Measurements from ENCODE around the gene CPVL.

CPVL gene

GRCh38 chr7:29087840-29088170 lies 58.5 kb downstream of the CPVL start:
- in situ Hi-C loops (cut with MboI; ENCODE audit: low sequenced_read_pairs): no loop called here
- H3K4me1 ChIP-seq: no peaks in the 10 kb centered on the region; the same call in 1 of the 2 replicates
- no peak overlapping the region for H3K4me3 ChIP-seq
- H3K36me3 ChIP-seq (replicated peaks): 0 out of 2 replicates have a peak, but pooled peaks cover 4% of the 10 kb centered on the region
- DNase-seq (ENCODE audit: low spot score in 2 of 2): no peak
- no peaks in the 10 kb centered on the region for H3K9me3 ChIP-seq
- H3K27me3 ChIP-seq (ENCODE audit: low read depth): no peaks in the 10 kb centered on the region

- in situ Hi-C loops (cut with MboI; ENCODE audit: low sequenced_read_pairs): no loop called here
- Histone ChIP-seq H3K27me3 (ENCODE audit: low read depth) (no peaks in the 10 kb centered on the region), H3K4me3 (no peak overlapping the region), H3K4me1 (no peaks in the 10 kb centered on the region; the same call in 1 of the 2 replicates), H3K9me3 (no peaks in the 10 kb centered on the region), H3K36me3 (replicated peaks) (0 out of 2 replicates have a peak, but pooled peaks cover 4% of the 10 kb centered on the region)
- DNase-seq (ENCODE audit: low spot score in 2 of 2): no peak
Measured at GRCh38 chr7:29086545-29086944, 59.8 kb downstream of the CPVL start.

GRCh38 chr7:29084832-29085231 lies 61.5 kb downstream of the CPVL start:
- Histone ChIP-seq H3K36me3 (replicated peaks) (0 out of 2 replicates have a peak, but pooled peaks cover 4% of the 10 kb centered on the region), H3K27me3 (ENCODE audit: low read depth) (no peaks in the 10 kb centered on the region), H3K9me3 (no peaks in the 10 kb centered on the region), H3K4me1 (no peaks in the 10 kb centered on the region), H3K4me3 (no peak overlapping the region)
- in situ Hi-C loops (cut with MboI; ENCODE audit: low sequenced_read_pairs): no loop called here
- no peak for DNase-seq (ENCODE audit: low spot score in 2 of 2)

- Histone ChIP-seq H3K4me1 (no peaks in the 10 kb centered on the region), H3K9me3 (no peaks in the 10 kb centered on the region), H3K4me3 (no peak overlapping the region), H3K27me3 (ENCODE audit: low read depth) (no peaks in the 10 kb centered on the region), H3K36me3 (replicated peaks) (no peaks in the 10 kb centered on the region)
- in situ Hi-C loops (cut with MboI; ENCODE audit: low sequenced_read_pairs): no loop called here
- DNase-seq (ENCODE audit: low spot score in 2 of 2): no peak
Measured at GRCh38 chr7:29080803-29081202, 65.5 kb downstream of the CPVL start.

DNA sequence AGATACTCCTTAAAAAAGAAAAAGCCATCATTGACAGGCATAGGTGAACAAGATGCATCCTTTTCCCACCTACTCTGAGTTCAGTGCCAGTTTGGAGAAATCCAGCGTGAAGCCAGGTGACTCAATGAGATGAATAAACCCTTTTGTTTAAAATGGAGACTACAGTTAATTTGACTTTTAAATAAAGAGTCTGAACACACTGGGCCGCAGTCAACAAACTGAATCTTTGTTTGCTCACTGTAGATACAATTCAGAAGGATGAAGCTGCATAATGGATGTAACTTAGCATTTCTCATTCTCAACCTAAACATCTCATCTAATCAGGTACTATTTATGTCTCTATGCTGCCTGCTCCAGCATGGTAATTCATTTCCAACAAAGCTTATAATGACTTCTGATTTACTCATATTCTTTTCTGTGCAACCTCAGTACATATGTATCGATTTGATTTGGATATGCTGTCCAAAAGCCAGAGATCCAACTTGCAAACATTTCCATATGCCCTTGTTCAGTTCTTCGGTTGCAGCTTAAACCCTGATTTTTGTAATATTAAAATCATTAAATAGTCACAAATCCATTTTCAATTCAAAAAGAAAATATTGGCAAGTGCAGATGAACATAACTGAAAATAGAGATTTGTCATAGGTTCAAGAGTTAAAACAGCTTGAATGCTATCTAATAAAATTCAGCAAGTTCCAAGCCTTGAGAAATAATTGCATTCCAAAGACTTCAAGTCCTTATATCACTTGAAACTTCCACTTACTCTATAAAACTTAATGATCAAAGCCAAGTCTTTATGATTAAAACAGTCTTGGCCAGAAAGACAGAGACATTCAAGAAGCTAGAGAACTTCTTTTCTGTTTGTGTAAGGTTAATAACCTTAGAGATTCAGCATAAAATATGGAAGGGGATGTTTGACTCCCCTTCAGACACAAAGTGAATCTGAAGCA lies 67.8 kb downstream of the CPVL start:
- in situ Hi-C loops (cut with MboI; ENCODE audit: low sequenced_read_pairs): no loop called here
- H3K9me3 ChIP-seq: no peaks in the 10 kb centered on the region
- no peak overlapping the region for H3K4me3 ChIP-seq
- H3K27me3 ChIP-seq (ENCODE audit: low read depth): no peaks in the 10 kb centered on the region
- DNase-seq (ENCODE audit: low spot score in 2 of 2): no peak
- no peaks in the 10 kb centered on the region for H3K36me3 ChIP-seq (replicated peaks)
- no peaks in the 10 kb centered on the region for H3K4me1 ChIP-seq

GRCh38 chr7:29077854-29078253 lies 68.5 kb downstream of the CPVL start:
- no peak overlapping the region for H3K4me3 ChIP-seq
- no peaks in the 10 kb centered on the region for H3K9me3 ChIP-seq
- H3K27me3 ChIP-seq (ENCODE audit: low read depth): no peaks in the 10 kb centered on the region
- no peaks in the 10 kb centered on the region; the same call in 1 of the 2 replicates for H3K4me1 ChIP-seq
- no peak for DNase-seq (ENCODE audit: low spot score in 2 of 2)
- H3K36me3 ChIP-seq (replicated peaks): no peaks in the 10 kb centered on the region
- in situ Hi-C loops (cut with MboI; ENCODE audit: low sequenced_read_pairs): no loop called here

- Histone ChIP-seq H3K36me3 (replicated peaks) (no peaks in the 10 kb centered on the region; the same call in 1 of the 2 replicates), H3K9me3 (no peaks in the 10 kb centered on the region), H3K27me3 (ENCODE audit: low read depth) (no peaks in the 10 kb centered on the region), H3K4me3 (no peak overlapping the region), H3K4me1 (peaks cover 5% of the 10 kb centered on the region)
- DNase-seq (ENCODE audit: low spot score in 2 of 2): no peak
- in situ Hi-C loops (cut with MboI; ENCODE audit: low sequenced_read_pairs): no loop called here
Measured at GRCh38 chr7:29077176-29077575, 69.2 kb downstream of the CPVL start.

GRCh38 chr7:29076631-29077030 lies 69.7 kb downstream of the CPVL start:
- no peak overlapping the region for H3K4me3 ChIP-seq
- no peak for DNase-seq (ENCODE audit: low spot score in 2 of 2)
- in situ Hi-C loops (cut with MboI; ENCODE audit: low sequenced_read_pairs): no loop called here
- H3K4me1 ChIP-seq: peaks cover 10% of the 10 kb centered on the region
- no peaks in the 10 kb centered on the region for H3K9me3 ChIP-seq
- no peaks in the 10 kb centered on the region for H3K27me3 ChIP-seq (ENCODE audit: low read depth)
- H3K36me3 ChIP-seq (replicated peaks): no peaks in the 10 kb centered on the region; the same call in 1 of the 2 replicates

DNA sequence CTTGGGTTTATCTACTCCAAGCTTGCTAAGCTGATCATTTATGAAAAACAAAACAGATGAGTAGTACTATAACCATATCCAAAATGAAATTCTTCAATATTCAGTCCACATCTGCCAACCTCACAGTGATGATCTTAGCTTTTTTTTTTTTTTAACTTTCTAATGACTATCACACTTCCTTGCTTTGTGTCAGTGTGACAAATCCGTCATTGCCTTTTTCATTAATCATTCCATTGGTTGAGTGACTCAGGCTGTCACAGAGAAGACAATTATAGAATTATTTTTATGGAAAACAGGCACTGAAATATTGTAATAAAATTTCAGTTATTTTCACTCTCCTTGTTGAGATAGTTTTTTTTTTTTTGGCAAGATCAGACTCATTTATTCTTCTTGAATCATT lies 70.7 kb downstream of the CPVL start:
- H3K4me1 ChIP-seq: peaks cover 11% of the 10 kb centered on the region
- in situ Hi-C loops (cut with MboI; ENCODE audit: low sequenced_read_pairs): no loop called here
- H3K4me3 ChIP-seq: no peak overlapping the region
- H3K36me3 ChIP-seq (replicated peaks): no peaks in the 10 kb centered on the region; the same call in 1 of the 2 replicates
- DNase-seq (ENCODE audit: low spot score in 2 of 2): no peak
- H3K9me3 ChIP-seq: no peaks in the 10 kb centered on the region
- H3K27me3 ChIP-seq (ENCODE audit: low read depth): no peaks in the 10 kb centered on the region

- H3K27me3 ChIP-seq (ENCODE audit: low read depth): no peaks in the 10 kb centered on the region
- H3K36me3 ChIP-seq (replicated peaks): peaks cover 6% of the 10 kb centered on the region
- DNase-seq (ENCODE audit: low spot score in 2 of 2): no peak
- H3K4me1 ChIP-seq: peaks cover 11% of the 10 kb centered on the region
- in situ Hi-C loops (cut with MboI; ENCODE audit: low sequenced_read_pairs): no loop called here
- H3K4me3 ChIP-seq: no peak overlapping the region
- no peaks in the 10 kb centered on the region for H3K9me3 ChIP-seq
Measured at GRCh38 chr7:29071203-29071874, 75.0 kb downstream of the CPVL start.

GRCh38 chr7:29066641-29067040 lies 79.7 kb downstream of the CPVL start:
- no peaks in the 10 kb centered on the region for H3K27me3 ChIP-seq (ENCODE audit: low read depth)
- H3K4me1 ChIP-seq: peaks cover 8% of the 10 kb centered on the region
- no peaks in the 10 kb centered on the region for H3K9me3 ChIP-seq
- in situ Hi-C loops (cut with MboI; ENCODE audit: low sequenced_read_pairs): no loop called here
- H3K4me3 ChIP-seq: no peak overlapping the region
- peaks cover 6% of the 10 kb centered on the region for H3K36me3 ChIP-seq (replicated peaks)
- no peak for DNase-seq (ENCODE audit: low spot score in 2 of 2)

- Histone ChIP-seq H3K27me3 (ENCODE audit: low read depth) (no peaks in the 10 kb centered on the region), H3K4me1 (peaks cover 7% of the 10 kb centered on the region; the same call in 1 of the 2 replicates), H3K9me3 (no peaks in the 10 kb centered on the region), H3K36me3 (replicated peaks) (peaks cover 5% of the 10 kb centered on the region), H3K4me3 (no peak overlapping the region)
- in situ Hi-C loops (cut with MboI; ENCODE audit: low sequenced_read_pairs): no loop called here
- no peak for DNase-seq (ENCODE audit: low spot score in 2 of 2)
Measured at GRCh38 chr7:29065181-29065857, 81.0 kb downstream of the CPVL start.

GRCh38 chr7:29063872-29064271 lies 82.5 kb downstream of the CPVL start:
- H3K4me1 ChIP-seq: peaks cover 7% of the 10 kb centered on the region
- no peak overlapping the region for H3K4me3 ChIP-seq
- no peaks in the 10 kb centered on the region for H3K9me3 ChIP-seq
- no peak for DNase-seq (ENCODE audit: low spot score in 2 of 2)
- no peaks in the 10 kb centered on the region; the same call in 1 of the 2 replicates for H3K36me3 ChIP-seq (replicated peaks)
- in situ Hi-C loops (cut with MboI; ENCODE audit: low sequenced_read_pairs): no loop called here
- H3K27me3 ChIP-seq (ENCODE audit: low read depth): no peaks in the 10 kb centered on the region
